GM19328 (cell line): ENCODE measurements around the gene OIT3.

Source experiments
- ATAC-seq: cut with Tn5 transposase; IDR thresholded peaks from one replicate; pipeline ENCODE4 v1.9.1; 2021; ENCODE audit warnings: mild to moderate bottlenecking, moderate library complexity; ENCODE audit not compliant: unreplicated experiment

Gene OIT3

GRCh38 chr10:72948762-72949161 is 55.2 kb downstream of the OIT3 start:
- ATAC-seq = no peak

- ATAC-seq = no peak
These were observed 58.2 kb downstream of the OIT3 start for GRCh38 chr10:72951760-72952159.

- no peak for ATAC-seq
These were observed 58.6 kb downstream of the OIT3 start for GRCh38 chr10:72952189-72952588.

GRCh38 chr10:72952642-72953158 is 59.2 kb downstream of the OIT3 start:
- ATAC-seq = no peak

- ATAC-seq = no peak
These were observed 60.1 kb downstream of the OIT3 start for GRCh38 chr10:72953687-72954086.

- no peak for ATAC-seq
These were observed 60.7 kb downstream of the OIT3 start for GRCh38 chr10:72954230-72954595.

GRCh38 chr10:72954596-72955554 is 61.3 kb downstream of the OIT3 start, which contains the start of gene PLA2G12B:
TSS of gene PLA2G12B (minus strand) at chr10:72954806. CDS start at chr10:72954685, 121 bp downstream.
- no peak for ATAC-seq

- ATAC-seq = no peak
These were observed 62.5 kb downstream of the OIT3 start for GRCh38 chr10:72956001-72956400.

GRCh38 chr10:72976886-72977285 is 83.3 kb downstream of the OIT3 start:
- no peak for ATAC-seq

GRCh38 chr10:72979709-72980108 is 86.2 kb downstream of the OIT3 start:
- no peak for ATAC-seq

GRCh38 chr10:72980348-72980747 is 86.8 kb downstream of the OIT3 start:
- no peak for ATAC-seq

- ATAC-seq = no peak
These were observed 87.7 kb downstream of the OIT3 start for GRCh38 chr10:72981028-72981881.

GRCh38 chr10:72981882-72982529 is 88.5 kb downstream of the OIT3 start:
- ATAC-seq = no peak
